ENCODE results near the gene CPAMD8. TPM values are rescaled to one million over a fixed set of nuclear protein-coding genes. Genes with fewer than 3 reads are reported as not detected.

The CPAMD8 gene
- total and polyA plus RNA-seq, 2 of the 8 experiments (the other 6 are each of a cell fraction or from before 2014, with no cell fraction given): 6.1 to 9.2 TPM

- TF ChIP-seq TCF12 (IDR thresholded peaks at IDR 0.05; ENCODE audit: low read depth, low read length): no peak
- no peak for TF ChIP-seq JUND (IDR thresholded peaks at IDR 0.05; ENCODE audit: low read length)
- no peak for TF ChIP-seq SAP30 (IDR thresholded peaks at IDR 0.05; ENCODE audit: insufficient read depth, insufficient replicate concordance, low read length)
- TF ChIP-seq CHD7 (IDR thresholded peaks at IDR 0.05; ENCODE audit: insufficient replicate concordance, low read length): no peak
- no peak for TF ChIP-seq CEBPB (IDR thresholded peaks at IDR 0.05; ENCODE audit: low read depth, low read length)
- TF ChIP-seq CTCF (IDR thresholded peaks at IDR 0.05; ENCODE audit: control extremely low read depth in 1 of 3, insufficient read depth in 1 of 3, low read depth in 1 of 3, low read length in 3 of 3): no peak
- no peak for TF ChIP-seq BCL11A (IDR thresholded peaks at IDR 0.05; ENCODE audit: low read depth in 2 of 2, low read length in 2 of 2)
These were observed 124.1 kb downstream of the CPAMD8 start (continued) for GRCh38 chr19:16902545-16902944.

Data from H1 (cell line).